AG08396 (cell line): ENCODE data around the gene MRPS7.
A peak's percentile ranks its signal among the peaks of the same experiment; 100 is the strongest.
"Not testable (repeated sequence)": the region's sequence is repeated elsewhere in the genome, so short reads cannot be mapped to it uniquely, and the experiment has no call there.

Source experiments
- DNase-seq: peaks from one replicate; pipeline ENCODE4 v3.0.0; 2012; ENCODE audit warnings: low spot score, mixed read lengths

Gene MRPS7

DNA sequence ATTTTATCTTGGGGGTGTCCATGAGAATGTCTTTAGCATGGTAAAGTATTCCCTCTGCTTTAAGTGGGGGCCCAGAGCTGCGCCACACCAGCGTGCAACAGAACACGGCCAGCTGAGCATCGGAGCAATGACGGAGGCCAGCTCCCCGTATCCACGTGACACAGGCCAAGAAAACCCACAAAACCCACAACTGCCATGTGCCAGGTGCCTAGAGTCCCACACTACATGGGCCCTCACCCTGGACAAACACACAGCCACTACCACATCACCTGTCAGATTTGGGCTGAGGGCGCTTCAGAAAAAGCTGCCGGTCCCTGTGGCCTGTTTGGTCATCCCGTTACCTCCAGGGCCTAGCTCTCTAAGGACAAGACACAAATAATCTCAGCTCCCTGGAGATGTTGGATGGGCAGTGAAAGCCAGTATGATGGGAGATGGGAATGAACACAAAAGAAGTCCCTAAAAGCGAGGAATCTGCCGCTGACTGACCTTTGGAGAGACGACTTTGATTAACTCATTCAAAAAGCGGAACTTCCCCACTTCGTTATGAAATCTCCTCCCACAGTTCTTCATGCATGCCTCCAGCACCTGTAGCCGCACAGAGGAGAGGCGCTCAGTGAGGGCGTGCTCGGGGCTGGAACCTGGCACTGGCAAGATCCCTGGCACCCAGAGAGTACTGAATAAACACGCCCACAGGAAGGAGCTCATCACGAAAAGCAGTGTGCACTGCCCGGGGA is 17.4 kb upstream of the MRPS7 start:
- no peak for DNase-seq

DNA sequence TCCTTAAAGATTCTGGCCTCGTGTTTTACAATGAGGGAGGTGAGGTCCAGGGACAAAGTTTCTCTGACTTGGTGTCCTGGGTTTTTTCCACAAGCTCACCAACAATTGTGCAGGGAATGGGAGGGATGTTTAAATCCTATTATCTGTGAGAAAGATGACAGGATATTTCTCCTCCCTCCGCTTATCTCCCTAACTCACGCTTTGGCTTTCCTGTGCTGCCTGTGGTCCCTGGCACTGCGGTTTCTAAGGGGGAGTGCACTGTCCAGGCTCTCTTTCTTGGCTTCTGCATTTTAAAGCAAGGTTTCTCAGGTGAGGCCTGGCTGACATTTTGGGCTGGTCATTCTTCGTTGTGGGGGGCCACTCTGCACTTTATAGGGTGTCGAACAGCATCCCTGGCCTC is 16.7 kb upstream of the MRPS7 start:
- DNase-seq, result no peak

DNA sequence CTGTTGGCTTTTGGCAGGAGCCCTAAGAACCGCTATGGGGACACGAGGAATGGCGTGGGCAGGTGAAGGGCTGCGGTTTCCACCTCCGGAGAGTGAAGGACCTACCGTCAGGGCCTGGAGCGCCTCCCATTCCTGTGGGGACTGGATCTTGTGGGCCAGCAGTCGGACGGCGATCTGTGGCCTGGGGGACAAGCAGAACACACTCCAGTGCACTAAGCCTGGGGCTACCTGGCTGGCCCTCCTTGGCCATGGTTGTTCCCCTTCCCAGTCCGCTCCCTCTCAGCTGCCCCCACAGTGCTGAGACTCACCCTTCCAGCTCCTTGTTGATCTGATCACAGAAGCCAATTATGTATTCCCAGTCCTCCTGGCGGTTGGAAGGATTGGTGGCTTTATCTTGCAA is 15.3 kb upstream of the MRPS7 start:
- DNase-seq, result no peak

DNA sequence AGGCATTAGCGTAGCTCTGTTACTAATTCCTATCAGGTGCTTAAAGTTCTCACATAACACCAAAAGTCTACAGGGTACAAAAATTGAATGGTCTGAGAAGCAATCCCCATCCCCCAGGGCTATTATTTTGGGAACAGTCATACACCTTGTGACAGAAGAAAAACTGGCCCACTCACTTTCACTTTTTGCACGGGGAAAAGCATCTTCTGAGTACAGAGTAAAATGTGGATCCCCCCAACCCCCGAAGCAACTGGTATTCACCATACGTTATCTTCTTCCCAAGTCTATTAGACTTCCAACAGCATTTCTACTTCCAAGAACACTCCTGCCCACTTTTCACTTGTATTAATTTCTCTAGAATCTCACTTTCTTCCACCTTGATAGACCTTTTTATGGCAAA is 12.1 kb upstream of the MRPS7 start:
- no peak for DNase-seq

DNA sequence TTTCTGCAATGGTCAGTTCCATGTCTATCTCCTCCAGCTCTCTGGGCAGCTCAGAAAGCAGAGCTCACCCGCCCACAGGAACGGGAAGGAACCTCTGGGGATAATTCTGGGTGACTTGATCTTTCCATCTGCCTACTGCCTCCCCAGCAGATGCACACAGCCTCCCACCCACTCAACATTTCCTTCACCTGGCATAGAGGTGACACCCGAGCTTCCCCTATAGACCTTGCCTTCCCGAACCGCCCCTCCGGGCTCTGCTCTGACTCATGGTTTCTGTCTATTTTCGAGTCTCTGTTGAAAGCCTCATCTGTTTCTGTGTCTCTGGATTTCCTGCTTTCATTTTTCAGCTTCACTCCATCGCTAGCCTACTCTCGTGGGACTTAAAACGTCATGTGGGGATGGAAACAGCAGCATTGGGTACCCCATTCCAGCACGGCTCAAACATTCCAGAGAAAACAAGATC is 11.6 kb upstream of the MRPS7 start:
- no peak for DNase-seq

DNA sequence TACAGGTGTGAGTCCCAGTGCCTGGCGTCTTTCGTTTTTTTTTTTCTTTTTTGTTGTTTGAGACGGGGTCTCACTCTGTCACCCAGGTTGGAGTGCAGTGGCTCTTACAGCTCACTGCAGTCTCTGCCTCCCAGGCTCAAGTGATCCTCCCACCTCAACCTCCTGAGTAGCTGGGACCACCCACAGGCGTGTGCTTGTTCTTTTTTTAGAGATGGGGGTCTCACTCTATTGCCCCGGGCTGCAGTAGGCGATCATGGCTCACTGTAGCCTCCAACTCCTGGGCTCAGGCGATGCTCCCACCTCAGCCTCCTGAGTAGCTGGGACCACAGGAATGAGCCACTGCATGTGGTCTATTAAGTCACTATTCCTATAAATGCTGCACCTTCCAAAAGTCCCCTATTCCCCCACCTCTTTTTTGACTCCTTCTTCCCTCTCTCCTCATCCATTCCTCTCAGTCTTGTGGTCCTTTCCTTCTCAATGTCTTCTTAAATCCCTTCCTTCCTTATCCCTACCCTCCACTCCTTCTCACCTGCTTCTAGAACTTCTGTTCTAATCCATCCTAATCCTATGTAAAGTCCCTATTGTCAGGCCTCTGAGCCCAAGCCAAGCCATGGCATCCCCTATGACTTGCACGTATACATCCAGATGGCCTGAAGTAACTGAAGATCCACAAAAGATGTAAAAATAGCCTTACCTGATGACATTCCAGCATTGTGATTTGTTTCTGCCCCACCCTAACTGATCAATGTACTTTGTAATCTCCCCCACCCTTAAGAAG is 9.5 kb upstream of the MRPS7 start:
- DNase-seq, result no peak

DNA sequence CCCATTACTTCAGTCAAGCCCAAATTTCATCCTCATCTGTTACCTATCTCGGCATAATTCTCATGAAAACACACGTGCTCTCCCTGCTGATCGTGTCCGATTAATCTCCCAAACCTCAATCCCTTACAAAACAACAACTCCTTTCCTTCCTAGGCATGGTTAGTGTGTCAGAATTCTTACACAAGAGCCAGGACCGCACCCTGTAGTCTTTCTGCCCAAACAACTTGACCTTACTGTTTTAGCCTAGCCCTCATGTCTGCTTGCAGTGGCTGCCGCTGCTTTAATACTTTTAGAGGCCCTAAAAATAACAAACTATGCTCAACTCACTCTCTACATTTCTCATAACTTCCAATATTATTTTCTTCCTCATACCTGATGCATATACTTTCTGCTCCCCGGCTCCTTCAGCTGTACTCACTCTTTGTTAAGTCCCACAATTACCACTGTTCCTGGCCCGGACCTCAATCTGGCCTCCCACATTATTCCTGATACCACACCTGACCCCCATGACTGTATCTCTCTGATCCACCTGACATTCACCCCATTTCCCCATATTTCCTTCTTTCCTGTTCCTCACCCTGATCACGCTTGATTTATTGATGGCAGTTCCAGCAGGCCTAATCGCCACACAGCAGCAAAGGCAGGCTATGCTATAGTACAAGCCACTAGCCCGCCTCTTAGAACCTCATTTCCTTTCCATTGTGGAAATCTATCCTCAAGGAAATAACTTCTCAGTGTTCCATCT is 5.6 kb upstream of the MRPS7 start:
- not testable (repeated sequence) for DNase-seq

DNA sequence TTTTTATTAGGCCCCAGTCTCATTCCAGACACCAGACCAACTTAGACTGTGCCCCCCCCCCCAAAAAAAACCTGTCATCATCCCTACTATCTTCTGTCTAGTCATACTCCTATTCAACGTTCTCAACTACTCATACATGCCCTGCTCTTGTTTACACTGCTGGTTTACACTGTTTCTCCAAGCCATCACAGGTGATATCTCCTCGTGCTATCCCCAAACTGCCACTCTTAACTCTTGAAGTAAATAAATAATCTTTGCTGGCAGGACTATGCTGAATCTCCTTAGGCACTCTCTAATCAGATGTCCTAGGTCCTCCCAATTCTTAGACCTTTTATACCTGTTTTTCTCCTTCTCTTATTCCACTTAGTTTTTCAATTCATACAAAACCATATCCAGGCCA is 4.5 kb upstream of the MRPS7 start:
- not testable (repeated sequence) for DNase-seq

DNA sequence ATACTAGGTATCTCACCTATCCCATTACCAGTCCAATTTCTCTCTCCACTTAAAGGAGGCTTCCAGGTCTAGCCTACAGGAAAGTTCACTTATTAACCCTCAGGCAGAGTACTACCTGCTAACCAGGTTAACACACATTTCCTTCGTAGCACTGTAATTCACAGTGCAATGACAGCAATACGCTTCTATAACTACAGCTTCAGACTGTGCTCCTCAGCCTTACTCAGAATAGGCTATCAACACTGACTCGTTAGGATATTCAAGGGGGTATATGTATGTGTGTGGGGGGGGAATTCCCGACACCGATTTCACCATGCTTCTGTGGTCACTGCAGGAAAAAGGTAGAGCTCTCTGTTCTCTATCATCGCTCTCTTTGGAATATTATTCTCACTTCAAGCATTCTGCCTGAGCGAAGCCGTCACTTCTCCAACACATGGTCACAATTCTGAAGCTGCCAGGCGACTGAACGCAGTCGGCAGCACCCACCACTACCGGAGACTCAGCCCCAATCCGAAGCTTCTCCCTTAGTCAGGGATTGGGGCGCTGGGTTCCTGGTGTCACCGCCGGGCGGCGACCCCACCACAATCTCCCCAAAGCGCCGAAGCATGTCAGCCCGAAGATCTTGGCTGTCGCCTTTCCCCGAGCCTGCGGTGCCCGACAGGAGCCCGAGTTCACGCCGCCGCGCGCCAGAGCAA is 891 bp upstream of the MRPS7 start:
- no peak for DNase-seq

DNA sequence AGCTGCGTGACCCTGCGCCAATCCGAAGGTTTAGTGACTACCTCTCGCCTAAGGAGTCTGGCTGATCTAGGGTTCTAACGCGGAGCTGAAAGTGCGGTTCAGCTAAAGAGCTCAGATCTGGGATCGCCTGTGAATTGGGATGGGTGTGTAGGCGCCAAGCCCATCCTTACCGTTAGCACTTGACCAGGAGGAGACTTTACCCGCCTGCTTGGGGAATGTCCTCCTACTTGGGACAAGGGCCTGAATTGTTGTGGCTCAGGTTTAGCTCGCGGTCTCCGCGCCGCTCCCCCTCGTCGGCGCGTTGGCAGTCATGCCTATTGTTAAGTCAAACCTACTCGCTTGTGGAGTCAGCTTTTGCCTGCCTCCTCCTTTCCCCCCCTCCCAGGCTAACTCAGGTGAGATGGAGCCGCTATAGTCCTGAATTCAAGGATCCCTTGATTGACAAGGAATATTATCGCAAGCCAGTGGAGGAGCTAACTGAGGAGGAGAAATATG is 480 bp downstream of the MRPS7 start:
- DNase-seq, result peak; percentile 48

DNA sequence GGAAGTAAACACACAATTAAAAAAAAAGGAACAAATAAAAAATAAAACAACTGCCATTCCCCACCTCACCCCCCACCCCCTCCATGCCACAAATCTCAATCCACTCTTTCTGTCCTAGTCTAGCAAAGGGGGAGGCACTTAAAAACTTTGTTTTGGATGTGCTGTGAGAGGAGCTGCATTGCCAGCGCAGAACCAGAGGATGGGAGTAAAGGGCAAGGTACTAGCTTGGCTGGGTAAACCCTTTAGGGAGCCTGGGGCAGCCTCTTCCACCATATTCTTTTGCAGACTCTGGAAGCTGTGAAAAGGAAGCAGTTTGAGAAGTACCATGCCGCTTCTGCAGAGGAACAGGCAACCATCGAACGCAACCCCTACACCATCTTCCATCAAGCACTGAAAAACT is 1.4 kb downstream of the MRPS7 start:
- no peak for DNase-seq

DNA sequence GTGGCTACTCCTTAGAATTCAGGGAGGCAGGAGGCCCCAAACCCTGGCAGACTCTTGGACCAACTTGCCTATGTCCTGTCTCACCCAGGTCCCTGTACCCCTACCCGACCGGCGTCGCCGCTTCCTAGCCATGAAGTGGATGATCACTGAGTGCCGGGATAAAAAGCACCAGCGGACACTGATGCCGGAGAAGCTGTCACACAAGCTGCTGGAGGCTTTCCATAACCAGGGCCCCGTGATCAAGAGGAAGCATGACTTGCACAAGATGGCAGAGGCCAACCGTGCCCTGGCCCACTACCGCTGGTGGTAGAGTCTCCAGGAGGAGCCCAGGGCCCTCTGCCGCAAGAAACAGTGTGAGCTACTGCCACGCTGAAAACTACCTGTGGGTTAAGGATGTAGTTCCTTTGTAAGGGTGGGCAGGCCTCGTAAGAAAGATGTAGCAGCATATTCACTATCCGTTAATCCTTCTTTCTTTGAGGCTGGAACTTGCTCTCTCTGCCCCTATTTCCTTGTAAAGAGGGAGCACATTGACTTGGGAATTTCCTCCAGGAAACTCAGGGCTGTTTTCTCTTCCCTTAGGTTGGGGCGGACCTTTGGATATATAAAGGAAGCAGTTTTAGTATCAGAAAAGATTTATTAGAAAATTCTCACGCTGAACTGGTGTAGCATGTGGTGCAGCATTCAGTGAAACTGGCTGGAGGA is 4.1 kb downstream of the MRPS7 start:
- DNase-seq, result no peak

DNA sequence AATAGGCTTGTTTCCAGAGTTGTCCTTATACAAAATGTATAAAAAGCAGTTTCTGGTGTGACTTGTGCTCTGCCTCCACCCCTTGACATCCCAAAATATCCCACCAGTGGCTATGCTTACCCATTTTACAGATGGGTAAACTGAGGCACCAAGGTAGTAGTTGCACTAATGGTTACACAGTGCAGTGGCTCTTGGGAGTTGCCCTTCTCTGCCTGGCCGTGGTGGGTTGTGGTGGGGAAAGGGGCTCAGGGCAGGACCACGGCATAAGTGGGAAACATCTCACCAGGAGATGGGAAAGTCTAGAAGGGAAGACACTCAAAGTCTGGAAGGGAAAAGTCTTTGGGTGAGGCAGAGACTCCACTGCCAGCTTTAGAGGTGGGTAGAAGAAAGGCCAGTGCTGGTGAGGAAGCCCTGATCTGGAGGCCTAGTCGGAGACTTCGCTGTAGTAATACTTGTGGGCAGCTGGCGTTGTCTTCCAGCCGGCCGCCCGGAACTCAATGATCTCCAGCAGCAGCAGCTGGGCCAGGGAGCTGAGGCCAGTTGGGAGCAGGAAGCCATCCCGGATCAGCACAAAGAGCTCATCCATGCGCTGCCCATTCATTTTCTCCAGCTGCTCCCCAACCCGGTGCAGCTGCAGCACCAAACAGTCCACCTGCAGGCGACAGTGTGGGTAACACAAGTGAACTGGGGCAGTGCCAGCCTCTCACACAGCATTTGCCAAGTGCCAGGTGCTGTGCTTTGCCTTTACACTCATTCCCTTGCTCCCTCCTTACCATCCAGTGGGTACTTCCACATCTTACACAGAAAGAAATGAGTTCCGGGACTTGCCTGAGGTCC is 4.9 kb downstream of the MRPS7 start:
- DNase-seq, result no peak

DNA sequence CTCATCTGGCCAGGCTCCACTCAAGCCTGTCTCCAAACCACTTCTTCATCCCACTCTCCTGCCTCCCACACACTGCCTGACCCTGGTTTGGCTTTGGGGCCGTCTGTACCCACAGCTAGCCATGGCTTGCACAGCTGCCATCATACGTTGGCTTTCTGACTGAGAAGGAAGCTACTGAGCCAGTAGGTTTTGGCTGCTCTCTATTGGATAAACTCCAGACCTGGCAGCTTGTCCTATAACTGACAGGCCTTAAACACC is 5.4 kb downstream of the MRPS7 start:
- DNase-seq, result no peak

DNA sequence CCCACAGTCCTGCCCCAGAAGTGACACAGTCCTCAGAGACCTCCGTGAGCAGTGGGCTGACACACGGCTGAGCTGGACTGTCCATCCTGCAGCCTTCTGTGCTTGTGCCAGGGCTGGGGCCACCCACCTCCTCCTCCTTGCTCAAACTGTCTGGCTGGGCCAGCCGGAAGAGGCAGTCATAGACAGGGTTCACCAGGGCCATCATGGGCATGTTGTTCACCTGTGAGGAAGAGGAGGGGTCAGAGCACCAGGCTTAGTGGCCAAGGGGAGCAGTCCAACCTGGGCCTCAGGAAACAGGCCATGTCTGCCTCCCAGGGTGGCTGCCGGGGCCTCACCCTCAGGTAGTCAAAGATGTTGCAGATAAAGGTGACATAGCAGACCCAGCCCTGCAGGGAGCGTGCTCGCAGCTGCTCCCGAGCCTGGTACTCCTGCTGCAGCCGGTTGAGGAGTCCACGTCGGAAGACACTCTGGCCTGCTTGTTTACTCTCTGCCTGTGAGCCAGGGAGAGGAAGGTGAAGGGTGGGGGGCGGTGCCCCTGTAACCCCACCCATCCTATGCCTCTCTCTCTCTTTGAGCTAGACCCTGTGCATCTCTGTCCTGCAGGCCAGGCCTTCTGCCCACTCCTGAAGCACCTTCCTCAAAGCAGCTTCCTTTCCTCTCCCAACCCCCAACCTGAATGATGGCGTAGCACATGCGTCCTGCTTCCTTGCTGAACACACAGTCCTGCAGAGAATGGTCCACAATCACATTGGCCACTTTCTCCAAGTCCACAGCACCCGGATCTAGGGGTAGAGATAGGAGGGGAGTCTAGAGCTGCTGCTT is 5.9 kb downstream of the MRPS7 start:
- no peak for DNase-seq

DNA sequence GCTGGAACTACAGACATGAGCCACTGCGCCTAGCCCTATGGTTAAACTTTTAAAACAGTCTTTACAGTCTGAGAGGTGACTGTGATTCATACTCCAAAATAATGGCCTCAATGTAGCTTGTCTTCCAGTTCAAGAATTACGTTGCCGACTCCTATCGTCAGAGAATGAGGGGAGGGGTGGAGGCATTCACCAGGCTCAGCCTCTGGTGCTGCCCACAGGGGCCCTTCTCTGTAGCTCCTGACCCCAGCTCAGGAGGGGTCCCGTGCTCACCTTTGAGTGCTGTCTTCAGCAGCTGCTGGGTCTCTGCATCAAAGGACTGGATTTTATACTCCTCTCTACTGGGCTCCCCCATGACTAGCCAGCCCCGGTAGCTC is 8.2 kb downstream of the MRPS7 start:
- no peak for DNase-seq

DNA sequence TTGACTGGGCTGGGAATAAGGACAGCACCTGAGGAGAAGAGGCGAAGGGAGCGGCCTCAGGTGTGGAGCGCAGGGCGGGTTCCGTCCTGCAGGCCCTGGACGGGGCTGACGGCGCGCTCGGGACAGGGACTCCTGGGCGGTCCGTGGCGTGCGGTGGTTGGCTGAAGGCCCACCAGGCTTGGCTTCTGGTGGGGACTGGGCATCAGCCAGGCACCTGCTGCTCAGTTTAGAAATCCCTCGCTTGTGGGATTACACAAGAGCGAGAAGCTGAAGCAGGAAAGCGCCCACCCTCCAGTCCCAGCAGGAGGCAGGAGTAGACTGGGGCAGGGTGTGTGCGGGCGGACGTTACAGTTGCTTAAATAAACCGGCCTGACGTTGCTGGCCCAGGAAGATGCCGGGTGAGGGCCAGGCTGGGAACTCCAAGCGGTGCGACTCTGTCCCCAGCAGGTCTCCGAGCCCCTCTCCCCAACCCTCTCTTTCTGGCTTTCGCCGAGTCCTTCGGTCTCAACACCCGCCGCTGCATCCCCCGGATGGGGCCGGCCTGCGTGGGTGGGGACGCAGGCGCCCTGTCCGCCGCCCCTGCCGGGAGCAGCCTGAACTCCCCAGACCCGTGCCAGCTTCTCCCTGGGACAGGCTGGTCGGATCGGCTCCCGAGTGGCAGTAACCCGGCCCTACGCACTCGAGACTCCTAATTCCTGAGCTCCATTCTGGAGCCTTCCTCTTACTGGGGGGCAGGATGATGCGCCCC is 8.7 kb downstream of the MRPS7 start:
- peak; percentile 83 for DNase-seq

DNA sequence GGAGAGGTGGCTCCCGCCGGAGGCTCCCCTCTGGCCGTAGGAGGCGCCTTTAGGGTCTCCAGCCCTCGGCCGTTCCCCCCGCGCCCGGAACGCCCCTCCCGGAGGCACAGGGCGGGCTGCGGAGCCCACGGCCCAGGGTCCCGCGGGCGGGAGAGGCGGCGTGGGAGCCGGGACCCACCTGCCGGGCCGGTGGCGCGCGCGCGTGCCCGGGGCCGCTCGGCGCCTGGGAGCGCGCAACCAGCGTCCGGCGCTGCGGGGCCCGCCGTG is 9.2 kb downstream of the MRPS7 start, which contains the start of gene MIF4GD:
Gene MIF4GD, minus strand, starts transcription at position 266 of the 267 bp plus-strand sequence. CDS start 1,036 bp downstream, outside the sequence.
- no peak for DNase-seq

DNA sequence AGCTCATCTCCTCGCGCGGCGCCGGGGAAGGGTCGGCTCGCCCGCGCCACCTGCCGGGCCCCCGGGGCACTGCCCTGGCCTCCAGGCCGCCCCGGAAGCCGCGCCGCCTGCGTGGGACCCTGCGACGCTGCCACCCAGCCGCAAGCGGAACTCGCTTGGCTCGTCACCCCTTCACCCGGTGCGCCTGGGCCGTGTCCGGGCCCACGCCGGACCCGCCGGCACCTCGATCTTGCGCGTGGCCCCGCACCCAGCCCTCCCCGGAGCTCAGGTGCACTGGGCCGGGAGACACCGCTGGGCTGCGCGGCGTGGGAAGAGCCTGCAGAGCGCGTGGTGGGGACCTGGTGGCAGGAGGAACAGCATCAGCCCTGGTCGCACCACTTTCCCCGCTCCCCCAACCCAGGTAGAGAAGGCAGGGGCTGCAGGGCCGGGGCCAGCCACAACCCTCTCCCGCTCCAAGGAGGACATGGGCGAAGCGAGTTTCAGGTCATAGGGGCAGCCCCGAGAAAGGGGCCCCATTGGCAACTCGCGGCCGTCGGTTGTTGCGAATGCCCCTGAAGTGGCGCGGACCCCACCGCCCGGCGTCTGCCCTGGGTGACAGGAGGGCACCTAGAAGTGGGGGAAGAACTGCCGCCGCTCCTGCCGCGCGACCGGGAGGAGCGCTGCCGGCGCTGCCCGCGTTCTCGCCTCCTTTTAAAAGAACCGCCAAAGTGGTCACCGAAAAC is 9.7 kb downstream of the MRPS7 start:
- DNase-seq, result peak; percentile 98
